ENCODE data around the gene PDE8B.

PDE8B gene

DNA sequence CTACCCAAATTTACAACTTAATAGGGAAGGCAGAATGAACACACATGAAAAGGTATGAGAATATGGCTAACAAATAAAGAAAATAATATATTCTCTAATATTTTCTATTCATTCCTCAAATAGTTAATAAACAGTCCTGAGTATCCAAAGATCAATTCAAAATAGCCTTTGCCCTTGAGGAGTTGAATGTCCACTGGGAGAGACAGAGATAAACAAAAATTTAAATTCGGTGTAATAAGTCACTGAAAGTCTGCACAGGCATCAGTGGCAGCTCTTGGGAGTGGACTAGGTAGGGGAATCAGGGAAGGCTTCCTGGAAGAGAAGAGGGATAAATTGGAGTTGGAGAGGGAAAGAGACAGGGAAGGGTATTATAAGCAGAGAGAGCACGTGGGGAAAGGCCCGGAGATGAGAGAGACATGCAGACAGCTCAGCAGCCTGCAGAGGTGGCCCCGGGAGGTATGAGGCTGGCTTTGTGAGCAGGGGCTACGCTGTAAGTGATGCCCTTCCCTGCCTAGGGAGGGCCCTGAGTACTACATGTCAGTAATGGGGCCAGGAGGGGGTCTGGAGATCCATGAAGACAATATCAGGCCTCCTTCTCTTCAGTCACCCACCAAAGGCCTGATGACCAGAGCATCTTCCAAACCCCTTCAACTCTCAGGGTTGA lies 137.1 kb downstream of the PDE8B start:
- Histone ChIP-seq H2AK5ac (ENCODE audit: low read length) (no peak overlapping the region), H3K79me1 (ENCODE audit: low read length) (no peaks in the 10 kb centered on the region), H3K56ac (ENCODE audit: low read length) (no peak overlapping the region), H2BK120ac (ENCODE audit: low read depth, low read length) (no peak overlapping the region), H4K8ac (ENCODE audit: low read depth, low read length) (no peak overlapping the region), H3K4me2 (ENCODE audit: low read length) (no peak overlapping the region), H3K4ac (ENCODE audit: low read depth, low read length) (no peak overlapping the region), H3K18ac (ENCODE audit: low read length) (no peak overlapping the region), H2BK15ac (replicated peaks; ENCODE audit: low read depth) (no peak overlapping the region), H3K4me3 (ENCODE audit: low read length) (no peak overlapping the region), H3K23ac (ENCODE audit: low read length) (no peak overlapping the region), H3K36me3 (ENCODE audit: control insufficient read depth, insufficient read depth, low read length) (no peaks in the 10 kb centered on the region), H3K27ac (ENCODE audit: low read depth, low read length) (no peak overlapping the region), H2BK5ac (ENCODE audit: low read length) (no peak overlapping the region), H3K9ac (ENCODE audit: low read length) (no peak overlapping the region), H4K5ac (ENCODE audit: low read length) (no peak overlapping the region), H3K27me3 (ENCODE audit: insufficient read depth, low read length, poor library complexity) (no peaks in the 10 kb centered on the region), H3K79me2 (ENCODE audit: control insufficient read depth, insufficient read depth, low read length) (no peaks in the 10 kb centered on the region), H3K4me1 (ENCODE audit: control insufficient read depth, low read depth, low read length) (no peaks in the 10 kb centered on the region)
- DNase-seq, result no peak
- no CpG with 5 or more reads among the region's 5 CpGs for WGBS (ENCODE audit: extremely low coverage, insufficient coverage, low lambda C conversion rate)

DNA sequence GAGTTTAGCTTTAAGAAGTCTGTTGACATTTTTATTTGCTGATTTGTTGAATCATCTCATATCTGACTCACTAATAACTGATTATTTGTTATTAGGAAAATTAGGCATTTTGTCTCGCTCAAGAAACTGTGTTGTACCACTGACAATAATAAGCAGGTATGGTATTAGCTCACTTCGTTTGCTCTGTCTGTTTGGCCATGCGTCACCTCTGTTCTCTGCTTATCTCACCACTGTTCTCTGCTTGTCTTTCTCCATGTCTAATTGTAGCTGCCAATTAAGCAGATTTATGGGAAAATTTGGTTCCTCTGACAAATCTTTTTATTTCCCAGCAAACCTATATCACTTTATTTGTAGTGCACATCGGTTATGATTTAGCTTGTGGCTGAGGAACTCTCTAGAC lies 142.8 kb downstream of the PDE8B start:
- H2BK120ac ChIP-seq (ENCODE audit: low read depth, low read length), result no peak overlapping the region
- no peak overlapping the region for H2AK5ac ChIP-seq (ENCODE audit: low read length)
- no peak overlapping the region for H3K9ac ChIP-seq (ENCODE audit: low read length)
- H3K4ac ChIP-seq (ENCODE audit: low read depth, low read length), result no peak overlapping the region
- H3K4me3 ChIP-seq (ENCODE audit: low read length), result no peak overlapping the region
- no peaks in the 10 kb centered on the region for H3K36me3 ChIP-seq (ENCODE audit: control insufficient read depth, insufficient read depth, low read length)
- no peak overlapping the region for H4K5ac ChIP-seq (ENCODE audit: low read length)
- H3K79me1 ChIP-seq (ENCODE audit: low read length), result no peaks in the 10 kb centered on the region
- H3K4me2 ChIP-seq (ENCODE audit: low read length), result no peak overlapping the region
- no peaks in the 10 kb centered on the region for H3K27me3 ChIP-seq (ENCODE audit: insufficient read depth, low read length, poor library complexity)
- WGBS (ENCODE audit: extremely low coverage, insufficient coverage, low lambda C conversion rate), result no CpG with 5 or more reads among the region's 4 CpGs
- H2BK15ac ChIP-seq (replicated peaks; ENCODE audit: low read depth), result no peak overlapping the region
- H3K27ac ChIP-seq (ENCODE audit: low read depth, low read length), result no peak overlapping the region
- H3K23ac ChIP-seq (ENCODE audit: low read length), result no peak overlapping the region
- H3K4me1 ChIP-seq (ENCODE audit: control insufficient read depth, low read depth, low read length), result no peaks in the 10 kb centered on the region
- no peaks in the 10 kb centered on the region for H3K79me2 ChIP-seq (ENCODE audit: control insufficient read depth, insufficient read depth, low read length)
- no peak overlapping the region for H2BK5ac ChIP-seq (ENCODE audit: low read length)
- H3K18ac ChIP-seq (ENCODE audit: low read length), result no peak overlapping the region
- H3K56ac ChIP-seq (ENCODE audit: low read length), result no peak overlapping the region
- H4K8ac ChIP-seq (ENCODE audit: low read depth, low read length), result no peak overlapping the region
- no peak for DNase-seq

DNA sequence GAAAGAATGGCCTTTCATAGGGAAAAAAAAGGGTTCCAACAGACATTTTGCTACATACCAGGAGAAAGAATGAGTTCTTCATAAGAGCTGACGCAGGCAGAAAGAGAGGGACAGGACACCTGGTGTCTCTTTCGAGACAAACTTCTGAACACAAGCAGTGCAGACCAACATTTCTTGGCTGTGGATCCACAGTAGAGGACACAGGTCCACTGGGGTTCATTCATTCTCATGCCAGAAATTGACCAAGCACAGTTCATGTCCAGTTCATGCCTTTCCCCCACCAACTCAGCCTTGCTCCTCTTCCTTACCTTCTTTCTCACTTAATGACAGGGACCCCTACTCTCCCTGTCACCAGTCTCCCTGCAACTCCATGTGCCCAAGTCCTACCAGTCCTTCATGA lies 144.0 kb downstream of the PDE8B start:
- no peak overlapping the region for H3K4me3 ChIP-seq (ENCODE audit: low read length)
- no peaks in the 10 kb centered on the region for H3K4me1 ChIP-seq (ENCODE audit: control insufficient read depth, low read depth, low read length)
- H3K79me2 ChIP-seq (ENCODE audit: control insufficient read depth, insufficient read depth, low read length), result no peaks in the 10 kb centered on the region
- H4K8ac ChIP-seq (ENCODE audit: low read depth, low read length), result no peak overlapping the region
- H4K5ac ChIP-seq (ENCODE audit: low read length), result no peak overlapping the region
- H3K79me1 ChIP-seq (ENCODE audit: low read length), result no peaks in the 10 kb centered on the region
- no peak overlapping the region for H2BK15ac ChIP-seq (replicated peaks; ENCODE audit: low read depth)
- no peak overlapping the region for H3K23ac ChIP-seq (ENCODE audit: low read length)
- no peak overlapping the region for H3K9ac ChIP-seq (ENCODE audit: low read length)
- DNase-seq, result no peak
- H3K36me3 ChIP-seq (ENCODE audit: control insufficient read depth, insufficient read depth, low read length), result no peaks in the 10 kb centered on the region
- H3K56ac ChIP-seq (ENCODE audit: low read length), result no peak overlapping the region
- whole genome bisulfite sequencing (ENCODE audit: extremely low coverage, insufficient coverage, low lambda C conversion rate), result no CpG with 5 or more reads among the region's 2 CpGs
- no peak overlapping the region for H3K18ac ChIP-seq (ENCODE audit: low read length)
- no peak overlapping the region for H3K4me2 ChIP-seq (ENCODE audit: low read length)
- no peaks in the 10 kb centered on the region for H3K27me3 ChIP-seq (ENCODE audit: insufficient read depth, low read length, poor library complexity)
- no peak overlapping the region for H3K27ac ChIP-seq (ENCODE audit: low read depth, low read length)
- no peak overlapping the region for H2BK5ac ChIP-seq (ENCODE audit: low read length)
- no peak overlapping the region for H3K4ac ChIP-seq (ENCODE audit: low read depth, low read length)
- no peak overlapping the region for H2BK120ac ChIP-seq (ENCODE audit: low read depth, low read length)
- H2AK5ac ChIP-seq (ENCODE audit: low read length), result no peak overlapping the region

DNA sequence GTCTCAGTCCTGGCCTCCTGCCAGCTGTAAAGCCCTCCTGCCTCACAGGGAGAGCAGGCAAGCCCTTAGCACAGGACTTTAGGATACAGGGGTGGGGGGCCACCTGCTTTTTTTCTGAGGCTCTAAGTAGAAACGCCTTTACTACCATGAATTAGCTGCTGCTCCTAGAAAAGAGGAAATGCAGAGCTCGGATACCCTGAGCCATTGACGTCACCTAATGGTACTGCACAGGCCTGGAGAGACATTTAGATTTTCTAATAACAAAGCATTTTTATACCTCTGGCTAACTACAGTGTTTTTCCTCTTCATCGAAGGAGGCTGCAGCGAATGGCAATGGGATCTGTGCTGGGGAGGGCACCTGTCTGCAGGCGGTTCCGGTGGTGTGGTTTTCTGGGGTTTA lies 144.6 kb downstream of the PDE8B start:
- WGBS (ENCODE audit: extremely low coverage, insufficient coverage, low lambda C conversion rate), result no CpG with 5 or more reads among the region's 7 CpGs
- H4K8ac ChIP-seq (ENCODE audit: low read depth, low read length), result no peak overlapping the region

DNA sequence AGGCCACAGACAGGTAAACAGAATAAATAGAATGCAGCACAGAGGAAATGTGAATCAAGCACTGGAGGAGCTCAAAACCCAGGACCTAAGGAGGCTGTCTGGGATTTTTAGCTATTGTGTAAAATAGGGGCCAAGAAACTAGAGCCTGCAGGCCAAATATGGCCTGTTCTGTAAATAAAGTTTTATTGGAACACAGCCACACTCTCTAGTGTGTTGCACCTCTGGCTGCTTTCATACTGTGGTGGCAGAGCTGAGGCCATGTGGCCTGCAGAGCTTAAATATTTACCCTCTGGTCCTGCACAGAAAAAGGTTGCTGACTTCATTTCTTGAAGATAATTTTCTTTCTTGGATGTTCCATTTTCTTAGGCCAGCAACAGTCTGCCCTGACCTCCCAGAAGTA lies 145.3 kb downstream of the PDE8B start:
- Histone ChIP-seq H3K9ac (ENCODE audit: low read length) (no peak overlapping the region), H3K4me2 (ENCODE audit: low read length) (no peak overlapping the region), H3K79me2 (ENCODE audit: control insufficient read depth, insufficient read depth, low read length) (no peaks in the 10 kb centered on the region), H3K23ac (ENCODE audit: low read length) (no peak overlapping the region), H2AK5ac (ENCODE audit: low read length) (no peak overlapping the region), H3K27ac (ENCODE audit: low read depth, low read length) (no peak overlapping the region), H3K79me1 (ENCODE audit: low read length) (no peaks in the 10 kb centered on the region), H3K4me3 (ENCODE audit: low read length) (no peak overlapping the region), H2BK5ac (ENCODE audit: low read length) (no peak overlapping the region), H3K4me1 (ENCODE audit: control insufficient read depth, low read depth, low read length) (no peaks in the 10 kb centered on the region), H4K8ac (ENCODE audit: low read depth, low read length) (no peak overlapping the region), H2BK15ac (replicated peaks; ENCODE audit: low read depth) (no peak overlapping the region), H3K36me3 (ENCODE audit: control insufficient read depth, insufficient read depth, low read length) (no peaks in the 10 kb centered on the region), H3K56ac (ENCODE audit: low read length) (no peak overlapping the region), H4K5ac (ENCODE audit: low read length) (no peak overlapping the region), H3K18ac (ENCODE audit: low read length) (no peak overlapping the region), H3K27me3 (ENCODE audit: insufficient read depth, low read length, poor library complexity) (no peaks in the 10 kb centered on the region), H2BK120ac (ENCODE audit: low read depth, low read length) (no peak overlapping the region), H3K4ac (ENCODE audit: low read depth, low read length) (no peak overlapping the region)
- no peak for DNase-seq

More for the DNA sequence above, 144.6 kb downstream of the PDE8B start:
- no peak overlapping the region for H3K18ac ChIP-seq (ENCODE audit: low read length)
- H3K4ac ChIP-seq (ENCODE audit: low read depth, low read length), result no peak overlapping the region
- H3K4me3 ChIP-seq (ENCODE audit: low read length), result no peak overlapping the region
- H3K4me2 ChIP-seq (ENCODE audit: low read length), result no peak overlapping the region
- H4K5ac ChIP-seq (ENCODE audit: low read length), result no peak overlapping the region
- no peak overlapping the region for H2BK15ac ChIP-seq (replicated peaks; ENCODE audit: low read depth)
- H3K27me3 ChIP-seq (ENCODE audit: insufficient read depth, low read length, poor library complexity), result no peaks in the 10 kb centered on the region
- H2BK120ac ChIP-seq (ENCODE audit: low read depth, low read length), result no peak overlapping the region
- no peak overlapping the region for H2BK5ac ChIP-seq (ENCODE audit: low read length)
- DNase-seq, result no peak
- H3K9ac ChIP-seq (ENCODE audit: low read length), result no peak overlapping the region
- no peaks in the 10 kb centered on the region for H3K36me3 ChIP-seq (ENCODE audit: control insufficient read depth, insufficient read depth, low read length)
- no peaks in the 10 kb centered on the region for H3K79me1 ChIP-seq (ENCODE audit: low read length)
- no peak overlapping the region for H2AK5ac ChIP-seq (ENCODE audit: low read length)
- H3K56ac ChIP-seq (ENCODE audit: low read length), result no peak overlapping the region
- no peaks in the 10 kb centered on the region for H3K4me1 ChIP-seq (ENCODE audit: control insufficient read depth, low read depth, low read length)
- no peak overlapping the region for H3K27ac ChIP-seq (ENCODE audit: low read depth, low read length)
- no peaks in the 10 kb centered on the region for H3K79me2 ChIP-seq (ENCODE audit: control insufficient read depth, insufficient read depth, low read length)
- no peak overlapping the region for H3K23ac ChIP-seq (ENCODE audit: low read length)

DNA sequence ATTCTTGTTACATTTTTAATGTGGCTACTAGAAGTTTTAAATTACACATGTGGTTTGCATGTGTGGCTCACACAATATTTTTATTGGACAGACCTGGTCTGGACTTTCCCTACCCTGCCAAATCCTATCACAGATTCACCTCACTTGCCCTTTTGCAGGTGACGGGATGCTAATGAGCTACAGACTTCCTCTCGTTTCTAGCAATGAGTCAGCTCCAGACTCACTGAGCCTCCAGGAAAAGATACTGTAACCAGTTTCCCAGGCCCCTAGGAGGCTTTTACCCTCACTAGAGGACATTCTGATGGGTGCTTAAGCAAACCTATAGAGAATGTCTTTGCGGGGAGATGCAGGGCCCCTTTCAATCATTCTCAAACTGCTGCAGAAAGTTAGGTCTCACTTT lies 146.3 kb downstream of the PDE8B start:
- Histone ChIP-seq H3K79me1 (ENCODE audit: low read length) (no peaks in the 10 kb centered on the region), H4K8ac (ENCODE audit: low read depth, low read length) (no peak overlapping the region), H3K56ac (ENCODE audit: low read length) (no peak overlapping the region), H3K18ac (ENCODE audit: low read length) (no peak overlapping the region), H3K4ac (ENCODE audit: low read depth, low read length) (no peak overlapping the region), H2BK15ac (replicated peaks; ENCODE audit: low read depth) (no peak overlapping the region), H2BK5ac (ENCODE audit: low read length) (no peak overlapping the region), H3K27ac (ENCODE audit: low read depth, low read length) (no peak overlapping the region), H2AK5ac (ENCODE audit: low read length) (no peak overlapping the region), H3K4me1 (ENCODE audit: control insufficient read depth, low read depth, low read length) (no peaks in the 10 kb centered on the region), H3K36me3 (ENCODE audit: control insufficient read depth, insufficient read depth, low read length) (no peaks in the 10 kb centered on the region), H2BK120ac (ENCODE audit: low read depth, low read length) (no peak overlapping the region), H3K4me3 (ENCODE audit: low read length) (no peak overlapping the region), H3K23ac (ENCODE audit: low read length) (no peak overlapping the region), H4K5ac (ENCODE audit: low read length) (no peak overlapping the region), H3K79me2 (ENCODE audit: control insufficient read depth, insufficient read depth, low read length) (no peaks in the 10 kb centered on the region), H3K9ac (ENCODE audit: low read length) (no peak overlapping the region), H3K27me3 (ENCODE audit: insufficient read depth, low read length, poor library complexity) (no peaks in the 10 kb centered on the region), H3K4me2 (ENCODE audit: low read length) (no peak overlapping the region)
- DNase-seq, result peak; percentile 45
- no CpG with 5 or more reads among the region's 3 CpGs for WGBS (ENCODE audit: extremely low coverage, insufficient coverage, low lambda C conversion rate)
